ENCODE results near the gene FMN1. TPM values are rescaled to one million over a fixed set of nuclear protein-coding genes. Genes with fewer than 3 reads are reported as not detected.

Gene FMN1
- total and polyA plus RNA-seq, 3 donors from 2014 or later, result 17.7 to 53.7 (median 47.4) TPM

GRCh38 chr15:33093222-33093621 lies 101.3 kb downstream of the FMN1 start:
- intact Hi-C loops (cut with DNase I; ENCODE audit: low total_unique reads), result no loop called here
- TF ChIP-seq CTCF (IDR thresholded peaks at IDR 0.05), result no peak
- no peak for TF ChIP-seq POLR2A (IDR thresholded peaks at IDR 0.05)
- no peak for DNase-seq

GRCh38 chr15:33091983-33092693 lies 102.4 kb downstream of the FMN1 start:
- Histone ChIP-seq H3K27me3 (no peaks in the 10 kb centered on the region), H3K4me1 (no peaks in the 10 kb centered on the region), H3K9me3 (no peaks in the 10 kb centered on the region), H3K4me3 (no peak overlapping the region), H3K36me3 (ENCODE audit: low read depth, missing control alignments) (no peaks in the 10 kb centered on the region), H3K27ac (no peak overlapping the region)
- intact Hi-C loops (cut with DNase I; ENCODE audit: low total_unique reads), result no loop called here
- no peak for DNase-seq
- WGBS, 2 donors, result 65 to 67% methylated on average over 15 of the region's 15 CpGs
- TF ChIP-seq POLR2A (IDR thresholded peaks at IDR 0.05) (no peak), CTCF (IDR thresholded peaks at IDR 0.05) (no peak)

More at GRCh38 chr15:33093222-33093621, 101.3 kb downstream of the FMN1 start:
- WGBS, 2 donors, result 79 to 86% methylated on average over 2 of the region's 2 CpGs
- no peaks in the 10 kb centered on the region for H3K4me1 ChIP-seq
- no peak overlapping the region for H3K4me3 ChIP-seq
- H3K27me3 ChIP-seq, result no peaks in the 10 kb centered on the region
- H3K27ac ChIP-seq, result no peak overlapping the region
- H3K9me3 ChIP-seq, result no peaks in the 10 kb centered on the region
- no peaks in the 10 kb centered on the region for H3K36me3 ChIP-seq (ENCODE audit: low read depth, missing control alignments)

- Histone ChIP-seq H3K4me3 (no peak overlapping the region), H3K9me3 (no peaks in the 10 kb centered on the region), H3K27ac (no peak overlapping the region), H3K36me3 (ENCODE audit: low read depth, missing control alignments) (no peaks in the 10 kb centered on the region), H3K27me3 (no peaks in the 10 kb centered on the region), H3K4me1 (no peaks in the 10 kb centered on the region)
- 76% methylated on average over 5 of the region's 5 CpGs for WGBS, 2 donors
- intact Hi-C loops (cut with DNase I; ENCODE audit: low total_unique reads), result no loop called here
- no peak for DNase-seq
- TF ChIP-seq POLR2A (IDR thresholded peaks at IDR 0.05), result no peak
- no peak for TF ChIP-seq CTCF (IDR thresholded peaks at IDR 0.05)
These were observed 104.4 kb downstream of the FMN1 start for GRCh38 chr15:33089878-33090757.

- H3K27ac ChIP-seq, result no peak overlapping the region
These were observed 105.2 kb downstream of the FMN1 start for GRCh38 chr15:33089165-33089877.

More at GRCh38 chr15:33089165-33089877, 105.2 kb downstream of the FMN1 start:
- H3K9me3 ChIP-seq, result no peaks in the 10 kb centered on the region
- 88 to 90% methylated on average over 7 of the region's 7 CpGs for WGBS, 2 donors
- H3K4me3 ChIP-seq, result no peak overlapping the region
- no peaks in the 10 kb centered on the region for H3K27me3 ChIP-seq
- no peak for DNase-seq
- TF ChIP-seq POLR2A (IDR thresholded peaks at IDR 0.05) (no peak), CTCF (IDR thresholded peaks at IDR 0.05) (no peak)
- H3K4me1 ChIP-seq, result no peaks in the 10 kb centered on the region
- intact Hi-C loops (cut with DNase I; ENCODE audit: low total_unique reads), result no loop called here
- H3K36me3 ChIP-seq (ENCODE audit: low read depth, missing control alignments), result no peaks in the 10 kb centered on the region

Data from testis (tissue), 3 donors.